Fibroblast of lung (primary cell): ENCODE data around the gene VEPH1. TPM values are rescaled to one million over a fixed set of nuclear protein-coding genes. Genes with fewer than 3 reads are reported as not detected.

ENCODE experiments used
- DNase-seq, 2 donors: peaks; one replicate each; pipeline versions ENCODE4 v3.0.0 to v3.0.0-alpha.2; 2010; ENCODE audit warnings: low read depth in 2 of 2
- H2AFZ ChIP-seq: 2 replicates; pipeline ENCODE4 v1.5.1; 2012; ENCODE audit warnings: low read length, control low read depth, inconsistent platforms
- H3K27ac ChIP-seq: 2 replicates; pipeline ENCODE4 v1.5.1; 2011; ENCODE audit warnings: low read length, control low read depth; ENCODE audit not compliant: insufficient read depth
- H3K27me3 ChIP-seq: 2 replicates; pipeline ENCODE4 v1.5.1; 2011; ENCODE audit warnings: mild to moderate bottlenecking, low read length; ENCODE audit not compliant: control insufficient read depth, insufficient read depth
- H3K36me3 ChIP-seq: 2 replicates; pipeline ENCODE4 v1.5.1; 2011; ENCODE audit warnings: low read length; ENCODE audit not compliant: control insufficient read depth, insufficient read depth
- H3K4me1 ChIP-seq: 2 replicates; pipeline ENCODE4 v1.5.1; 2011; ENCODE audit warnings: low read length; ENCODE audit not compliant: control insufficient read depth, insufficient read depth; ENCODE audit errors: extremely low read depth
- H3K4me2 ChIP-seq: 2 replicates; pipeline ENCODE4 v1.5.1; 2011; ENCODE audit warnings: low read length, control low read depth; ENCODE audit not compliant: insufficient read depth; ENCODE audit errors: extremely low read depth
- H3K4me3 ChIP-seq, 4 experiments: fragments of 200-600 bp in 1 of 4; sonication (generic) in 1 of 4; replicated peaks in 1 of 4; 2 replicates each; pipeline ENCODE4 v1.5.1; 2011 to 2016; ENCODE audit warnings: low read length in 4 of 4, low read depth in 3 of 4, mild to moderate bottlenecking in 3 of 4, control low read depth in 2 of 4, inconsistent platforms in 1 of 4, mixed read lengths in 1 of 4; ENCODE audit not compliant: insufficient read depth in 1 of 4; ENCODE audit errors: control extremely low read depth in 1 of 4
- H3K79me2 ChIP-seq: 2 replicates; pipeline ENCODE4 v1.5.1; 2012; ENCODE audit warnings: mild to moderate bottlenecking, low read length, inconsistent platforms; ENCODE audit not compliant: control insufficient read depth, insufficient read depth
- H3K9ac ChIP-seq: 2 replicates; pipeline ENCODE4 v1.5.1; 2011; ENCODE audit warnings: mild to moderate bottlenecking, low read length, control low read depth; ENCODE audit not compliant: insufficient read depth
- H3K9me3 ChIP-seq: 2 replicates; pipeline ENCODE4 v1.5.1; 2012; ENCODE audit warnings: low read depth, low read length; ENCODE audit not compliant: control insufficient read depth, insufficient read depth
- H4K20me1 ChIP-seq: 2 replicates; pipeline ENCODE4 v1.5.1; 2011; ENCODE audit warnings: low read length; ENCODE audit not compliant: control insufficient read depth, insufficient read depth; ENCODE audit errors: extremely low read depth
- EZH2 ChIP-seq: IDR thresholded peaks from 2 replicates; pipeline ENCODE4 v1.5.1; 2012; ENCODE audit warnings: low read length, control low read depth, mild to moderate bottlenecking; ENCODE audit errors: missing control alignments
- polyA plus RNA-seq, 2 donors: library from polyadenylated mRNA; depleted of rRNA in 1 of 2; stranded (reverse) in 1 of 2; unstranded in 1 of 2; fragments of >200 nt; gene quantifications; 2 replicates each; pipeline ENCODE4 v1.2.1, GENCODE V29; 2011 to 2012; ENCODE audit warnings: missing spikeins in 1 of 2
- total RNA-seq: library from RNA; depleted of rRNA; stranded (reverse); fragments of >200 nt; gene quantifications from 2 replicates; pipeline ENCODE4 v1.2.1, GENCODE V29; 2014
- TF ChIP-seq, protein P1 (sequence below), 2 donors: IDR thresholded peaks in 1 of 2; conservative IDR thresholded peaks in 1 of 2; 1 replicate in 1 of 2; 2 replicates in 1 of 2; pipeline ENCODE4 v1.5.1; 2011 to 2012; ENCODE audit warnings: low read length in 2 of 2, control low read depth in 1 of 2, inconsistent platforms in 1 of 2, low read depth in 1 of 2, mild to moderate bottlenecking in 1 of 2

Gene VEPH1
- total and polyA plus RNA-seq, 2 donors (not counting 1 experiment from before 2014, with no cell fraction given) = 13.1 to 34.7 TPM

DNA sequence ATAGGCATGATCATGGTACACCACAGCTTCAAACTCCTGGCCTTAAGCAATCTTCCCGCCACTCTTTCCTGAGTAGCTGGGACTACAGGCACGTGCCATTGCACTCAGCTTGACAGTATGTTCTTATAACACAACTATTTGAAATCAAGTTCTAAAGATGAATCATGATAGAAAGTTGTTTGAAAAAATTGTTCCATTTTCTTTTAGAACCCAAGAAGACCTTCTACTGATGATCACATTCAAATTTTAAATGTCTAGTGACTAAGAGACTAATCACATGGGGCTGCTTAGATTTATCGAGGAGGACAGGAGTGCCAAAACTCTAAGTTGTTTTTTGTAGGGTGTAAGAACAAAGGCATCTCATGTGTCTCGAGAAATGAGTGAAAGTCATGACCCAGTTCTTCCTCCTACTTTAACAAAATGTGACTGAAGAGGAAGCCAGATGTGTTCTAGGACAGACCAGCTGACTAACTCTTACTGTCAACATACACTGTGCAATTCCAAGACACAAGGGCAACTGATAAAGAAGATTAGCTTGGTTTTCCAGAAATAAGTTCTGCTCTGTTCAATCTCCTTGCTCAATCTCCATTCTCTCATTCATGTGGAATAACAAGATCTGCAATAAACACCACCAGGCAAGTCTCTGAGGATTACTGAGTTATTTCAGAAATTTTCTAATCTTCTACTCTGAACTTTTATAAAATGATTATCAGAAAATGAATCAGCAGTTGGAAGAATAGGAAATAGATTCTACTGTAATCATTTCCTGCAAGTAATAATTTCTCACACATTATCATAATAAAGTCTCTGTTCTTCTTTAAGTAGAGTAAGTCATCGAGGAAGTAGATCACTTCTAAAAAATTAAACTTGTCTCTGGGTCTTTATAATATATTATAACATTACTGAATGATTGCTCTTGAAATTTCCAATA, 220.7 kb downstream of the VEPH1 start:
- Histone ChIP-seq H3K9ac (no peak overlapping the region), H3K27ac (peak overlapping the region; percentile 37), H3K4me2 (peak overlapping the region; percentile 55), H3K4me3 (peak overlapping the region in 1 of 4 experiments; percentile 49), H2AFZ (no peak overlapping the region), H4K20me1 (no peaks in the 10 kb centered on the region), H3K4me1 (peaks cover 11% of the 10 kb centered on the region), H3K27me3 (no peaks in the 10 kb centered on the region), H3K79me2 (no peaks in the 10 kb centered on the region), H3K36me3 (no peaks in the 10 kb centered on the region), H3K9me3 (no peaks in the 10 kb centered on the region)
- TF ChIP-seq EZH2 = no peak
- TF ChIP-seq, protein P1, sequence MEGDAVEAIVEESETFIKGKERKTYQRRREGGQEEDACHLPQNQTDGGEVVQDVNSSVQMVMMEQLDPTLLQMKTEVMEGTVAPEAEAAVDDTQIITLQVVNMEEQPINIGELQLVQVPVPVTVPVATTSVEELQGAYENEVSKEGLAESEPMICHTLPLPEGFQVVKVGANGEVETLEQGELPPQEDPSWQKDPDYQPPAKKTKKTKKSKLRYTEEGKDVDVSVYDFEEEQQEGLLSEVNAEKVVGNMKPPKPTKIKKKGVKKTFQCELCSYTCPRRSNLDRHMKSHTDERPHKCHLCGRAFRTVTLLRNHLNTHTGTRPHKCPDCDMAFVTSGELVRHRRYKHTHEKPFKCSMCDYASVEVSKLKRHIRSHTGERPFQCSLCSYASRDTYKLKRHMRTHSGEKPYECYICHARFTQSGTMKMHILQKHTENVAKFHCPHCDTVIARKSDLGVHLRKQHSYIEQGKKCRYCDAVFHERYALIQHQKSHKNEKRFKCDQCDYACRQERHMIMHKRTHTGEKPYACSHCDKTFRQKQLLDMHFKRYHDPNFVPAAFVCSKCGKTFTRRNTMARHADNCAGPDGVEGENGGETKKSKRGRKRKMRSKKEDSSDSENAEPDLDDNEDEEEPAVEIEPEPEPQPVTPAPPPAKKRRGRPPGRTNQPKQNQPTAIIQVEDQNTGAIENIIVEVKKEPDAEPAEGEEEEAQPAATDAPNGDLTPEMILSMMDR (conservative IDR thresholded peaks at IDR 0.05 in 1 of 2, IDR thresholded peaks at IDR 0.05 in 1 of 2; ENCODE audit: low read depth in 1 of 2, low read length in 2 of 2) = no peak
- peak; percentile 90 to 95 for DNase-seq

DNA sequence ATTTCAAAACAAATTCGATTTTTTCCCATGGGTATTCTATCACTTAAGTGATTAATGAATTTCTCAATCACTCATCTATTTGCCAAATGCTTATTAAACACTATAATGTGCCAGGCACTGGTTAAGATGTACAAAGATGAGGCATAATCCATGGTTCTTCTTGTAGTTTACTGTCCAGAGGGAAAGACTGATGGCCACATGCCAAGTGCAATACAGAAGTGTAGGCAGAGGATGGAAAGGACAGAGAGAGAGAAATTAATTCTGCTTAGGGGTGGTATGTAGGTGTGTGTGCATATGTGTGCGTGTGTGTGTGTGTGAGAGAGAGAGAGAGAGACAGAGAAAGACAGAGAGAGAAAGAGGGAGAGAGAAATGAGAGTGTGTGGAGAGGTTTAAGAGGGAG, 222.4 kb downstream of the VEPH1 start:
- H3K4me3 ChIP-seq = no peak overlapping the region
- H3K9me3 ChIP-seq = no peaks in the 10 kb centered on the region
- H3K36me3 ChIP-seq = no peaks in the 10 kb centered on the region
- H3K27me3 ChIP-seq = no peaks in the 10 kb centered on the region
- TF ChIP-seq, protein P1 (conservative IDR thresholded peaks at IDR 0.05 in 1 of 2, IDR thresholded peaks at IDR 0.05 in 1 of 2; ENCODE audit: low read depth in 1 of 2, low read length in 2 of 2) = no peak
- no peaks in the 10 kb centered on the region for H3K79me2 ChIP-seq
- no peak overlapping the region for H2AFZ ChIP-seq
- H3K27ac ChIP-seq = no peak overlapping the region
- no peak overlapping the region for H3K4me2 ChIP-seq
- H3K4me1 ChIP-seq = peaks cover 11% of the 10 kb centered on the region
- no peak overlapping the region for H3K9ac ChIP-seq
- no peaks in the 10 kb centered on the region for H4K20me1 ChIP-seq
- no peak for DNase-seq

DNA sequence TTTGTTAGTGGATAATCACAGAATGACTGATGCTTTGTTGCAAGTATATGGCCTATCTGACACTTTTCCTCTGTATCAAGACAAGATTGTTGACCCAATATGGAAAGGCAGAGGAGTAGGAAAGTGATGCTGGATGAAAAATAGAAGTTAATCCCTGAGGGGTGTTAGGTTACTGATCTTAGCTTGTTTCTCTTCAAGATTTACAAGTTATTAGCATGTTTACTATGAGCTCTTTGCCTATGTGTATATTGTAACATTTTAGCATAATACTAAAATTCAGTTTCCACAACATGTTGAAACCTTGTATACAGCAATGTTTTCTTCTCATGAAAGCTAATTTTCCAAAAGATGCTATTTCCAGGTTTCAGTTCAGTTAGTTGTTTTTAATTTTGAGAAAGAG, 222.9 kb downstream of the VEPH1 start:
- TF ChIP-seq, protein P1 (conservative IDR thresholded peaks at IDR 0.05 in 1 of 2, IDR thresholded peaks at IDR 0.05 in 1 of 2; ENCODE audit: low read depth in 1 of 2, low read length in 2 of 2) = no peak
- TF ChIP-seq EZH2 = no peak
- Histone ChIP-seq H3K79me2 (no peaks in the 10 kb centered on the region), H3K9me3 (no peaks in the 10 kb centered on the region), H3K27ac (no peak overlapping the region), H3K9ac (no peak overlapping the region), H3K4me2 (no peak overlapping the region), H3K27me3 (no peaks in the 10 kb centered on the region), H3K36me3 (no peaks in the 10 kb centered on the region), H4K20me1 (no peaks in the 10 kb centered on the region), H3K4me3 (no peak overlapping the region), H3K4me1 (peaks cover 11% of the 10 kb centered on the region), H2AFZ (no peak overlapping the region)
- DNase-seq = no peak
